GM12878 (cell line): ENCODE data around the gene CDK11A. TPM values are rescaled to one million over a fixed set of nuclear protein-coding genes. Genes with fewer than 3 reads are reported as not detected.
"Not testable (repeated sequence)": the region's sequence is repeated elsewhere in the genome, so short reads cannot be mapped to it uniquely, and the experiment has no call there.

ENCODE experiments used
- ATAC-seq: fragments of 200-7000 bp; cut with Tn5 transposase; 3 replicates; pipeline ENCODE4 v1.9.1; 2020; ENCODE audit warnings: mild to moderate bottlenecking, moderate library complexity
- BruUV-seq: library from RNA; stranded (reverse); fragments of 400-500 nt; replicated peaks from 2 replicates; lab custom pipeline; 2021; lab: Mats Ljungman, UMichigan
- CTCF ChIA-PET: fragments of 300-600 bp; sonication (Branson Sonifier 250); formaldehyde crosslinking; extraction: SDS; loops from one replicate; lab custom pipeline; 2021; ENCODE audit warnings: inconsistent platforms; lab: Yijun Ruan, JAX
- POLR2A ChIA-PET: fragments of 350-600 bp; formaldehyde crosslinking; extraction: SDS; loops from one replicate; lab custom pipeline; 2021; ENCODE audit warnings: inconsistent platforms; lab: Charles Lee
- RAD21 ChIA-PET: fragments of 300-600 bp; sonication (Branson Sonifier 250); formaldehyde crosslinking; loops from one replicate; lab custom pipeline; 2023; ENCODE audit warnings: antibody characterized with exemption; ENCODE audit not compliant: unreplicated experiment; lab: Charles Lee
- SMC1A ChIA-PET: fragments of 300-600 bp; sonication (Branson Sonifier 250); formaldehyde crosslinking; loops from one replicate; lab custom pipeline; 2023; ENCODE audit not compliant: unreplicated experiment, uncharacterized antibody; lab: Charles Lee
- DNase-seq: peaks from one replicate; pipeline ENCODE4 v3.0.0-alpha.2; 2011; ENCODE audit warnings: low read depth, low spot score
- FAIRE-seq: peaks from 3 replicates; lab custom pipeline; 2011; peaks lifted over from hg19 to GRCh38; lab: Jason Lieb, UNC
- H2AFZ ChIP-seq: 2 replicates; pipeline ENCODE4 v1.6.0; 2011; ENCODE audit warnings: low read depth, low read length, control low read depth; ENCODE audit not compliant: control insufficient read depth
- H3K27ac ChIP-seq: 2 replicates; pipeline ENCODE4 v1.5.1; 2011; ENCODE audit warnings: control low read depth; ENCODE audit not compliant: control insufficient read depth, insufficient read depth
- H3K27me3 ChIP-seq, 2 experiments: replicated peaks in 1 of 2; 2 replicates each; pipeline versions ENCODE4 v1.6.0 to v1.6.1; 2011; ENCODE audit warnings: low read length in 1 of 2; ENCODE audit not compliant: control insufficient read depth in 2 of 2, insufficient read depth in 2 of 2
- H3K36me3 ChIP-seq, 2 experiments: 2 replicates each; pipeline ENCODE4 v1.5.1; 2011; ENCODE audit warnings: low read length in 1 of 2; ENCODE audit not compliant: control insufficient read depth in 2 of 2, insufficient read depth in 2 of 2
- H3K4me1 ChIP-seq: 2 replicates; pipeline ENCODE4 v1.6.1; 2011; ENCODE audit warnings: mild to moderate bottlenecking, low read length, moderate library complexity, mixed read lengths; ENCODE audit not compliant: control insufficient read depth, insufficient read depth
- H3K4me2 ChIP-seq: 2 replicates; pipeline ENCODE4 v1.6.0; 2011; ENCODE audit warnings: control low read depth; ENCODE audit not compliant: control insufficient read depth, insufficient read depth
- H3K4me3 ChIP-seq: fragments of 200-600 bp; sonication (generic); 2 replicates; pipeline ENCODE4 v1.5.1; 2016
- H3K79me2 ChIP-seq: 2 replicates; pipeline ENCODE4 v1.6.0; 2011; ENCODE audit warnings: low read length; ENCODE audit not compliant: control insufficient read depth, insufficient read depth
- H3K9ac ChIP-seq: 2 replicates; pipeline ENCODE4 v1.8.0; 2011; ENCODE audit warnings: low read length, control low read depth, mixed read lengths; ENCODE audit not compliant: control insufficient read depth, insufficient read depth
- H3K9me3 ChIP-seq: replicated peaks from 3 replicates; pipeline ENCODE4 v1.5.1; 2011; ENCODE audit warnings: mild to moderate bottlenecking, low read length; ENCODE audit not compliant: control insufficient read depth, insufficient read depth
- H4K20me1 ChIP-seq: 2 replicates; pipeline ENCODE4 v1.6.0; 2011; ENCODE audit not compliant: control insufficient read depth, insufficient read depth
- CUX1 ChIP-seq: IDR thresholded peaks from 2 replicates; pipeline ENCODE4 v1.6.1; 2012; ENCODE audit warnings: improper control_type of control experiment, low read depth, low read length; ENCODE audit not compliant: insufficient replicate concordance
- WGBS: methylation state at CpG from one replicate; pipeline ENCODE4 v1.1.6; 2016; ENCODE audit warnings: low lambda C conversion rate; ENCODE audit not compliant: insufficient replicate concordance, insufficient coverage; ENCODE audit errors: missing lambda C conversion rate; 5-methylcytosine and 5-hydroxymethylcytosine counted together
- in situ Hi-C: fragments of 300-500 bp; cut with MboI; formaldehyde crosslinking; loops from 9 replicates; pipeline ENCODE4 v1.14.3; 2018; ENCODE audit warnings: mixed read lengths
- intact Hi-C: fragments of 100-400 bp; cut with micrococcal nuclease; formaldehyde crosslinking; loops from one replicate; pipeline ENCODE4 v1.14.2; 2022; ENCODE audit not compliant: unreplicated experiment
- polyA plus RNA-seq, 11 experiments: library from polyadenylated mRNA; depleted of rRNA in 4 of 11; unstranded in 6 of 11; stranded (reverse) in 5 of 11; fragments of >200 nt; fragmentation: Nextera tagmentation in 4 of 11; fragmentation: Illumina TruSeq in 1 of 11; extraction: Ambion mirVana in 4 of 11; extraction: Trizol in 1 of 11; gene quantifications; 1 replicate in 1 of 11; 2 replicates in 10 of 11; pipeline versions ENCODE4 v1.2.1 to v1.2.3, GENCODE V29; 2011 to 2016; ENCODE audit warnings: inconsistent platforms in 2 of 11, missing spikeins in 2 of 11, low read depth in 1 of 11
- total RNA-seq, 4 experiments: library from RNA; depleted of rRNA in 3 of 4; stranded (reverse); fragments of >200 nt in 3 of 4; fragmentation: Illumina TruSeq in 1 of 4; extraction: Trizol in 1 of 4; gene quantifications; 2 replicates each; pipeline versions ENCODE4 v1.2.1 to v1.2.3, GENCODE V29; 2013 to 2021

Gene CDK11A
- total and polyA plus RNA-seq, 10 of the 15 experiments (the other 5 are each of a cell fraction or from before 2014, with no cell fraction given), result 5.1 to 46.0 (median 25.9) TPM

- TF ChIP-seq CUX1, result no peak
Measured at GRCh38 chr1:1664941-1665814, 59.0 kb downstream of the CDK11A start (continued).

DNA sequence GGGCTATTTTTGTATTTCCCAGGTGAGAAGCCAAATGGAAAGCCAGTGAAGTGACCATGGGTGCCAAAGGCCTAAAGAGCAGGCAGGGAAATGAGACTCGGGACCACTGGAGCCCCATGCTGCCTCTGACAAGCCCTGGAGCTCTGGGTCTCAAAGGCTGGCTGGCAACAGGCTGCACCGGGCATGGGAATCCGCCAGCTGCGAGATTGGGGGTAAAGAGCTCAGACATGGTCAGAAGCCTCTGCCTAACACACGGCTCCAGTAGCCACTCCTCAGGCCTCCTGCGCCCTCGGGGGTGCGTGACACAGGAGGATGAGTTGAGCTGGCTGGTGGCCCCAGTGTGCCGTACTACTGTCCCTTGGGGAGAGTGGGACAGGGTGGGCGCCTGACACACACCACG is 59.8 kb downstream of the CDK11A start:
- FAIRE-seq, SMC1A ChIA-PET, H3K4me3 ChIP-seq, H3K9me3 ChIP-seq, ATAC-seq, in situ Hi-C loops, RAD21 ChIA-PET, H3K79me2 ChIP-seq, intact Hi-C loops, DNase-seq, H3K4me1 ChIP-seq, H4K20me1 ChIP-seq, BruUV-seq, H3K9ac ChIP-seq, H3K36me3 ChIP-seq, H3K27ac ChIP-seq, H3K27me3 ChIP-seq, H2AFZ ChIP-seq, H3K4me2 ChIP-seq: not testable (repeated sequence)
- ChIA-PET POLR2A (interaction anchor here (0.5 kb wide), 1 partner anchor 239 kb away, joined by 11 read pairs; no protein-coding TSS in a partner anchor), CTCF (interaction anchor here (2.3 kb wide), 1 partner anchor 14 kb away, joined by 13 read pairs; no protein-coding TSS in a partner anchor)
- 67% methylated on average over 5 of the region's 11 CpGs for WGBS

- H3K27ac ChIP-seq, FAIRE-seq: not testable (repeated sequence)
Measured at GRCh38 chr1:1662830-1663560, 61.2 kb downstream of the CDK11A start.

More at GRCh38 chr1:1662830-1663560, 61.2 kb downstream of the CDK11A start:
- H3K36me3 ChIP-seq, H3K4me3 ChIP-seq, ATAC-seq, H3K4me2 ChIP-seq, RAD21 ChIA-PET, H3K79me2 ChIP-seq, H3K9me3 ChIP-seq, H3K27me3 ChIP-seq, in situ Hi-C loops, BruUV-seq, DNase-seq, CTCF ChIA-PET, POLR2A ChIA-PET, H4K20me1 ChIP-seq, SMC1A ChIA-PET, H3K9ac ChIP-seq, H3K4me1 ChIP-seq, intact Hi-C loops, H2AFZ ChIP-seq: not testable (repeated sequence)
- WGBS, result 85% methylated on average over 14 of the region's 15 CpGs
